GM12878 (cell line): Measurements from ENCODE around the gene PNPLA8. TPM values are rescaled to one million over a fixed set of nuclear protein-coding genes. Genes with fewer than 3 reads are reported as not detected.
"Not testable (repeated sequence)": the region's sequence is repeated elsewhere in the genome, so short reads cannot be mapped to it uniquely, and the experiment has no call there.

Experiments
- ATAC-seq: fragments of 200-7000 bp; cut with Tn5 transposase; 3 replicates; pipeline ENCODE4 v1.9.1; 2020; ENCODE audit warnings: mild to moderate bottlenecking, moderate library complexity
- BruUV-seq: library from RNA; stranded (reverse); fragments of 400-500 nt; replicated peaks from 2 replicates; lab custom pipeline; 2021; lab: Mats Ljungman, UMichigan
- CTCF ChIA-PET: fragments of 300-600 bp; sonication (Branson Sonifier 250); formaldehyde crosslinking; extraction: SDS; loops from one replicate; lab custom pipeline; 2021; ENCODE audit warnings: inconsistent platforms; lab: Yijun Ruan, JAX
- POLR2A ChIA-PET: fragments of 350-600 bp; formaldehyde crosslinking; extraction: SDS; loops from one replicate; lab custom pipeline; 2021; ENCODE audit warnings: inconsistent platforms; lab: Charles Lee
- RAD21 ChIA-PET: fragments of 300-600 bp; sonication (Branson Sonifier 250); formaldehyde crosslinking; loops from one replicate; lab custom pipeline; 2023; ENCODE audit warnings: antibody characterized with exemption; ENCODE audit not compliant: unreplicated experiment; lab: Charles Lee
- SMC1A ChIA-PET: fragments of 300-600 bp; sonication (Branson Sonifier 250); formaldehyde crosslinking; loops from one replicate; lab custom pipeline; 2023; ENCODE audit not compliant: unreplicated experiment, uncharacterized antibody; lab: Charles Lee
- DNase-seq: peaks from one replicate; pipeline ENCODE4 v3.0.0-alpha.2; 2011; ENCODE audit warnings: low read depth, low spot score
- FAIRE-seq: peaks from 3 replicates; lab custom pipeline; 2011; peaks lifted over from hg19 to GRCh38; lab: Jason Lieb, UNC
- H2AFZ ChIP-seq: 2 replicates; pipeline ENCODE4 v1.6.0; 2011; ENCODE audit warnings: low read depth, low read length, control low read depth; ENCODE audit not compliant: control insufficient read depth
- H3K27ac ChIP-seq: 2 replicates; pipeline ENCODE4 v1.5.1; 2011; ENCODE audit warnings: control low read depth; ENCODE audit not compliant: control insufficient read depth, insufficient read depth
- H3K27me3 ChIP-seq, 2 experiments: replicated peaks in 1 of 2; 2 replicates each; pipeline versions ENCODE4 v1.6.0 to v1.6.1; 2011; ENCODE audit warnings: low read length in 1 of 2; ENCODE audit not compliant: control insufficient read depth in 2 of 2, insufficient read depth in 2 of 2
- H3K36me3 ChIP-seq, 2 experiments: 2 replicates each; pipeline ENCODE4 v1.5.1; 2011; ENCODE audit warnings: low read length in 1 of 2; ENCODE audit not compliant: control insufficient read depth in 2 of 2, insufficient read depth in 2 of 2
- H3K4me1 ChIP-seq: 2 replicates; pipeline ENCODE4 v1.6.1; 2011; ENCODE audit warnings: mild to moderate bottlenecking, low read length, moderate library complexity, mixed read lengths; ENCODE audit not compliant: control insufficient read depth, insufficient read depth
- H3K4me2 ChIP-seq: 2 replicates; pipeline ENCODE4 v1.6.0; 2011; ENCODE audit warnings: control low read depth; ENCODE audit not compliant: control insufficient read depth, insufficient read depth
- H3K4me3 ChIP-seq: fragments of 200-600 bp; sonication (generic); 2 replicates; pipeline ENCODE4 v1.5.1; 2016
- H3K79me2 ChIP-seq: 2 replicates; pipeline ENCODE4 v1.6.0; 2011; ENCODE audit warnings: low read length; ENCODE audit not compliant: control insufficient read depth, insufficient read depth
- H3K9ac ChIP-seq: 2 replicates; pipeline ENCODE4 v1.8.0; 2011; ENCODE audit warnings: low read length, control low read depth, mixed read lengths; ENCODE audit not compliant: control insufficient read depth, insufficient read depth
- H3K9me3 ChIP-seq: replicated peaks from 3 replicates; pipeline ENCODE4 v1.5.1; 2011; ENCODE audit warnings: mild to moderate bottlenecking, low read length; ENCODE audit not compliant: control insufficient read depth, insufficient read depth
- H4K20me1 ChIP-seq: 2 replicates; pipeline ENCODE4 v1.6.0; 2011; ENCODE audit not compliant: control insufficient read depth, insufficient read depth
- CREB1 ChIP-seq: IDR thresholded peaks from 2 replicates; pipeline ENCODE4 v1.6.1; 2012; ENCODE audit warnings: low read depth, mild to moderate bottlenecking, inconsistent platforms
- DPF2 ChIP-seq: fragments of 450-650 bp; IDR thresholded peaks from 2 replicates; pipeline ENCODE4 v1.6.1; 2017; ENCODE audit warnings: mild to moderate bottlenecking
- E4F1 ChIP-seq: fragments of 450-650 bp; IDR thresholded peaks from 2 replicates; pipeline ENCODE4 v1.6.1; 2018; ENCODE audit warnings: borderline replicate concordance, mild to moderate bottlenecking; ENCODE audit not compliant: partially characterized antibody
- JUND ChIP-seq: IDR thresholded peaks from 2 replicates; pipeline ENCODE4 v1.6.1; 2012; ENCODE audit warnings: low read depth, mild to moderate bottlenecking, low read length, improper control_type of control experiment, moderate library complexity
- MLLT1 ChIP-seq: fragments of 450-650 bp; IDR thresholded peaks from 2 replicates; pipeline ENCODE4 v1.6.1; 2016; ENCODE audit warnings: mild to moderate bottlenecking
- MYB ChIP-seq: fragments of 150-350 bp; IDR thresholded peaks from 2 replicates; pipeline ENCODE4 v1.6.1; 2014; ENCODE audit warnings: mild to moderate bottlenecking, low read depth, low read length, borderline replicate concordance
- NR2C2 ChIP-seq: IDR thresholded peaks from 2 replicates; pipeline ENCODE4 v1.6.1; 2011; ENCODE audit warnings: borderline replicate concordance, low read depth; ENCODE audit not compliant: control insufficient read depth, insufficient read length
- NR2F1 ChIP-seq: fragments of 450-650 bp; conservative IDR thresholded peaks from 2 replicates; pipeline ENCODE4 v1.6.1; 2017; ENCODE audit warnings: mild to moderate bottlenecking
- RAD21 ChIP-seq: IDR thresholded peaks from 2 replicates; pipeline ENCODE4 v1.6.1; 2011; ENCODE audit warnings: mild to moderate bottlenecking, low read depth, low read length, moderate library complexity; ENCODE audit not compliant: insufficient read depth
- RAD51 ChIP-seq: fragments of 450-650 bp; IDR thresholded peaks from 2 replicates; pipeline ENCODE4 v1.6.1; 2016; ENCODE audit warnings: moderate library complexity, mild to moderate bottlenecking, inconsistent platforms
- RB1 ChIP-seq: fragments of 450-650 bp; formaldehyde crosslinking; IDR thresholded peaks from 2 replicates; pipeline ENCODE4 v1.6.1; 2017; ENCODE audit warnings: mild to moderate bottlenecking, borderline replicate concordance
- SMARCA5 ChIP-seq: fragments of 450-650 bp; IDR thresholded peaks from 2 replicates; pipeline ENCODE4 v1.6.1; 2017; ENCODE audit warnings: mild to moderate bottlenecking
- SRF ChIP-seq, 2 experiments: IDR thresholded peaks; 2 replicates each; pipeline ENCODE4 v1.6.1; 2011; ENCODE audit warnings: low read depth in 2 of 2, low read length in 2 of 2, mild to moderate bottlenecking in 1 of 2, moderate library complexity in 1 of 2
- TBL1XR1 ChIP-seq: IDR thresholded peaks from 2 replicates; pipeline ENCODE4 v1.6.1; 2012; ENCODE audit warnings: low read depth, low read length, improper control_type of control experiment
- WGBS: methylation state at CpG from one replicate; pipeline ENCODE4 v1.1.6; 2016; ENCODE audit warnings: low lambda C conversion rate; ENCODE audit not compliant: insufficient replicate concordance, insufficient coverage; ENCODE audit errors: missing lambda C conversion rate; 5-methylcytosine and 5-hydroxymethylcytosine counted together
- in situ Hi-C: fragments of 300-500 bp; cut with MboI; formaldehyde crosslinking; loops from 9 replicates; pipeline ENCODE4 v1.14.3; 2018; ENCODE audit warnings: mixed read lengths
- intact Hi-C: fragments of 100-400 bp; cut with micrococcal nuclease; formaldehyde crosslinking; loops from one replicate; pipeline ENCODE4 v1.14.2; 2022; ENCODE audit not compliant: unreplicated experiment
- polyA plus RNA-seq, 11 experiments: library from polyadenylated mRNA; depleted of rRNA in 4 of 11; unstranded in 6 of 11; stranded (reverse) in 5 of 11; fragments of >200 nt; fragmentation: Nextera tagmentation in 4 of 11; fragmentation: Illumina TruSeq in 1 of 11; extraction: Ambion mirVana in 4 of 11; extraction: Trizol in 1 of 11; gene quantifications; 1 replicate in 1 of 11; 2 replicates in 10 of 11; pipeline versions ENCODE4 v1.2.1 to v1.2.3, GENCODE V29; 2011 to 2016; ENCODE audit warnings: inconsistent platforms in 2 of 11, missing spikeins in 2 of 11, low read depth in 1 of 11
- total RNA-seq, 4 experiments: library from RNA; depleted of rRNA in 3 of 4; stranded (reverse); fragments of >200 nt in 3 of 4; fragmentation: Illumina TruSeq in 1 of 4; extraction: Trizol in 1 of 4; gene quantifications; 2 replicates each; pipeline versions ENCODE4 v1.2.1 to v1.2.3, GENCODE V29; 2013 to 2021

Gene PNPLA8
- total and polyA plus RNA-seq, 10 of the 15 experiments (the other 5 are each of a cell fraction or from before 2014, with no cell fraction given): 8.0 to 16.3 (median 12.2) TPM

- H3K36me3 ChIP-seq, CTCF ChIA-PET, DNase-seq, FAIRE-seq, BruUV-seq, H2AFZ ChIP-seq, H3K27ac ChIP-seq, H3K9ac ChIP-seq, H3K79me2 ChIP-seq, H4K20me1 ChIP-seq, in situ Hi-C loops, H3K9me3 ChIP-seq, H3K4me1 ChIP-seq, intact Hi-C loops, H3K4me3 ChIP-seq, ATAC-seq, H3K4me2 ChIP-seq, H3K27me3 ChIP-seq: not testable (repeated sequence)
- peak; percentile 35; the same call in 1 of the 2 replicates for TF ChIP-seq RAD51
- ChIA-PET RAD21 (interaction anchor here (0.6 kb wide), 1 partner anchor 437 kb away, joined by 3 read pairs; no protein-coding TSS in a partner anchor), POLR2A (interaction anchor here (0.6 to 1.0 kb wide), 3 partner anchors 10 to 652 kb away, joined by 3 read pairs; no protein-coding TSS in a partner anchor), SMC1A (interaction anchor here (1.7 kb wide), 1 partner anchor 41 kb away, joined by 4 read pairs; no protein-coding TSS in a partner anchor)
- WGBS: 0% methylated on average over 2 of the region's 2 CpGs
These were observed 12.3 kb upstream of the PNPLA8 start for GRCh38 chr7:108538236-108538635.

GRCh38 chr7:108537229-108537628 is 11.3 kb upstream of the PNPLA8 start:
- Histone ChIP-seq H4K20me1 (no peaks in the 10 kb centered on the region), H3K9me3 (no peaks in the 10 kb centered on the region), H3K27ac (no peak overlapping the region), H3K4me1 (no peaks in the 10 kb centered on the region), H2AFZ (no peak overlapping the region), H3K79me2 (no peaks in the 10 kb centered on the region), H3K36me3 (no peaks in the 10 kb centered on the region), H3K4me2 (no peak overlapping the region), H3K4me3 (no peak overlapping the region), H3K27me3 (no peaks in the 10 kb centered on the region), H3K9ac (no peak overlapping the region)
- CTCF ChIA-PET: no interaction called here
- RAD21 ChIA-PET: interaction anchor here (1.3 kb wide), 1 partner anchor 56 kb away, joined by 3 read pairs; no protein-coding TSS in a partner anchor
- BruUV-seq: no TSS peak
- 60% methylated on average over 2 of the region's 2 CpGs for WGBS
- DNase-seq (no peak), FAIRE-seq (no peak), ATAC-seq (no peak)
- POLR2A ChIA-PET: interaction anchor here (0.7 kb wide), 1 partner anchor 33 kb away, joined by 3 read pairs; the partner anchor contains the start of genes DNAJB9 and THAP5
- in situ Hi-C loops: no loop called here
- intact Hi-C loops: no loop called here
- SMC1A ChIA-PET: interaction anchor here (1.4 to 1.7 kb wide), 2 partner anchors 10 to 40 kb away, joined by 4 read pairs; no protein-coding TSS in a partner anchor
- TF ChIP-seq RAD21: no peak
- no peak for TF ChIP-seq MLLT1
- no peak for TF ChIP-seq DPF2
- TF ChIP-seq E4F1: no peak
- no peak for TF ChIP-seq TBL1XR1
- TF ChIP-seq CREB1: no peak
- TF ChIP-seq MYB: no peak
- TF ChIP-seq NR2C2: no peak
- TF ChIP-seq NR2F1: no peak
- TF ChIP-seq JUND: no peak
- no peak for TF ChIP-seq RB1
- TF ChIP-seq SMARCA5: no peak
- no peak for TF ChIP-seq SRF (IDR thresholded peaks at IDR 0.05; ENCODE audit: low read depth in 2 of 2, low read length in 2 of 2)
